GM23248 (cell line): Measurements from ENCODE around the gene SCMH1. TPM values are rescaled to one million over a fixed set of nuclear protein-coding genes. Genes with fewer than 3 reads are reported as not detected.

ENCODE experiments used
- DNase-seq: peaks from one replicate; pipeline ENCODE4 v3.0.0-alpha.2; 2015
- H2AFZ ChIP-seq: fragments of 200-600 bp; sonication (generic); 2 replicates; pipeline ENCODE4 v1.6.1; 2016; ENCODE audit warnings: antibody characterized with exemption
- H3F3A ChIP-seq: fragments of 200-600 bp; sonication (generic); 2 replicates; pipeline ENCODE4 v1.6.1; 2016; ENCODE audit warnings: mild to moderate bottlenecking, antibody characterized with exemption, mixed run types; ENCODE audit not compliant: insufficient read depth
- H3K27ac ChIP-seq: fragments of 200-600 bp; sonication (generic); 2 replicates; pipeline ENCODE4 v1.5.1; 2016; ENCODE audit warnings: mild to moderate bottlenecking
- H3K27me3 ChIP-seq: fragments of 200-600 bp; sonication (generic); replicated peaks from 2 replicates; pipeline ENCODE4 v1.6.1; 2016; ENCODE audit warnings: mild to moderate bottlenecking; ENCODE audit not compliant: insufficient read depth
- H3K36me3 ChIP-seq: fragments of 200-600 bp; sonication (generic); 2 replicates; pipeline ENCODE4 v1.6.1; 2016; ENCODE audit warnings: low read depth, mild to moderate bottlenecking
- H3K4me1 ChIP-seq: fragments of 200-600 bp; sonication (generic); 2 replicates; pipeline ENCODE4 v1.6.1; 2016; ENCODE audit warnings: mild to moderate bottlenecking; ENCODE audit not compliant: insufficient read depth
- H3K4me2 ChIP-seq: fragments of 200-600 bp; sonication (generic); one replicate; pipeline ENCODE4 v1.6.1; 2016; ENCODE audit warnings: mild to moderate bottlenecking; ENCODE audit not compliant: unreplicated experiment
- H3K4me3 ChIP-seq: fragments of 200-600 bp; sonication (generic); 2 replicates; pipeline ENCODE4 v1.5.1; 2016; ENCODE audit warnings: mild to moderate bottlenecking
- H3K79me2 ChIP-seq: fragments of 200-600 bp; sonication (generic); 2 replicates; pipeline ENCODE4 v1.6.1; 2016; ENCODE audit warnings: mild to moderate bottlenecking; ENCODE audit not compliant: insufficient read depth
- H3K9ac ChIP-seq: fragments of 200-600 bp; sonication (generic); 2 replicates; pipeline ENCODE4 v1.6.1; 2016; ENCODE audit warnings: mild to moderate bottlenecking
- H3K9me2 ChIP-seq: fragments of 200-600 bp; sonication (generic); 2 replicates; pipeline ENCODE4 v1.6.1; 2016; ENCODE audit warnings: mixed run types, mild to moderate bottlenecking, moderate library complexity; ENCODE audit not compliant: insufficient read depth
- H3K9me3 ChIP-seq: fragments of 200-600 bp; sonication (generic); one replicate; pipeline ENCODE4 v1.6.1; 2017; ENCODE audit warnings: low read depth
- H4K20me1 ChIP-seq: fragments of 200-600 bp; sonication (generic); 2 replicates; pipeline ENCODE4 v1.6.0; 2016; ENCODE audit not compliant: insufficient read depth
- EZH2 ChIP-seq: fragments of 200-600 bp; sonication (generic); IDR thresholded peaks from 2 replicates; pipeline ENCODE4 v1.6.1; 2018; ENCODE audit warnings: antibody characterized with exemption, mild to moderate bottlenecking; ENCODE audit not compliant: insufficient read depth, poor library complexity, severe bottlenecking
- EZH2phosphoT487 ChIP-seq: fragments of 200-600 bp; sonication (generic); IDR thresholded peaks from 2 replicates; pipeline ENCODE4 v1.6.1; 2018; ENCODE audit warnings: antibody characterized with exemption, moderate library complexity, mild to moderate bottlenecking, low read depth; ENCODE audit not compliant: insufficient read depth
- WGBS, 2 experiments: methylation state at CpG; one replicate each; pipeline ENCODE4 v1.1.6; 2015 to 2017; ENCODE audit warnings: low lambda C conversion rate in 2 of 2, low coverage in 1 of 2; ENCODE audit errors: missing lambda C conversion rate in 2 of 2; 5-methylcytosine and 5-hydroxymethylcytosine counted together
- in situ Hi-C: fragments of 300-500 bp; cut with MboI; formaldehyde crosslinking; loops from 2 replicates; pipeline ENCODE4 v1.15.0; 2020
- polyA plus RNA-seq: library from polyadenylated mRNA; unstranded; fragments of >200 nt; fragmentation: Nextera tagmentation; extraction: Ambion mirVana; gene quantifications from 2 replicates; pipeline ENCODE4 v1.2.1, GENCODE V29; 2016
- total RNA-seq: library from RNA; depleted of rRNA; stranded (reverse); fragments of >200 nt; shearing (Covaris generic); gene quantifications from 2 replicates; pipeline ENCODE4 v1.2.3, GENCODE V29; 2014

SCMH1 gene
- total and polyA plus RNA-seq, 2 experiments from 2014 or later: 10.8 to 16.6 TPM

DNA sequence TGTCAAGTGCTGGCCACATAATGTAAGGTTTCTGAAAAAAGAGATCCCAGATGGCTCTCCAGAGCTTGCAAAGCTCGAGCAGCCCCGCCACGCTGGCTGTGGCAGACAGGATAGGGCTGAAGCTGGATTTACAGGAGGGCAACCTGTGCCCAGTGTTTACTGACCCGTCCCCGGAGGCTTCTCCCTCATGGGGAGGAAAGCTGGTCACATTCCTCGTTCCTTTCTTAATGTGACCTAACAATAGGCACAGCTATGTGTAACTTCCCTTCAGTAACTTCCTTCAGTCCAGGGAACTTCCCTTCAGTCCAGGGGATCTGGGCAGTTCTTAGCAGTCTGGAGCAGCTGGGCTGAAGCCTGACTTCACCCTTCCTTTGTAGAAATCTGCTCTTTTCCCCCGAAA lies 228.3 kb downstream of the SCMH1 start:
- in situ Hi-C loops: no loop called here
- H4K20me1 ChIP-seq: no peaks in the 10 kb centered on the region
- H3K9me3 ChIP-seq: no peaks in the 10 kb centered on the region
- H3F3A ChIP-seq: no peaks in the 10 kb centered on the region
- WGBS, 2 experiments: 82 to 84% methylated on average over 7 of the region's 7 CpGs
- H3K27me3 ChIP-seq: no peaks in the 10 kb centered on the region
- peaks cover 31% of the 10 kb centered on the region for H3K36me3 ChIP-seq
- no peak overlapping the region for H3K4me3 ChIP-seq
- no peak overlapping the region for H3K4me2 ChIP-seq
- H3K27ac ChIP-seq: no peak overlapping the region
- H3K9ac ChIP-seq: no peak overlapping the region
- no peaks in the 10 kb centered on the region for H3K4me1 ChIP-seq
- no peaks in the 10 kb centered on the region for H3K9me2 ChIP-seq
- H3K79me2 ChIP-seq: no peaks in the 10 kb centered on the region
- no peak for TF ChIP-seq EZH2
- no peak for TF ChIP-seq EZH2phosphoT487
- no peak overlapping the region for H2AFZ ChIP-seq
- DNase-seq: no peak

DNA sequence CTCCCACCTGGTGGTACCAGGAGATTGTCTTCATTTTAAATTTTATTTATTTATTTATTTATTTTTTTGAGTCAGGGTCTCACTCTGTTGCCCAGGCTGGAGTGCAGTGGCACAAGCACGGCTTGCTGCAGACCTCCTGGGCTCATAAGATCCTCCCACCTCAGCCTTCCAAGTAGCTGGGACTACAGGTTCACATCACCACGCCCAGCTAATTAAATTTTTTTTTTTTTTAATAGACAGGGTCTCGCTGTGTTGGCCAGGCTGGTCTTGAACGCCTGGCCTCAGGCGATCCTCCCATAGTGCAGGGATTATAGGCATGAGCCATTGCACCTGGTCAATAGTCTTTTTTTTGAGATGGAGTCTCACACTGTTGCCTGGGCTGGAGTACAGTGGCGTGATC lies 229.1 kb downstream of the SCMH1 start:
- Histone ChIP-seq H3K79me2 (no peaks in the 10 kb centered on the region), H3K9ac (no peak overlapping the region), H3F3A (no peaks in the 10 kb centered on the region), H4K20me1 (no peaks in the 10 kb centered on the region), H3K4me1 (no peaks in the 10 kb centered on the region), H3K9me2 (no peaks in the 10 kb centered on the region), H3K27ac (no peak overlapping the region), H3K27me3 (no peaks in the 10 kb centered on the region), H3K36me3 (peaks cover 34% of the 10 kb centered on the region), H3K9me3 (no peaks in the 10 kb centered on the region), H2AFZ (no peak overlapping the region), H3K4me2 (no peak overlapping the region), H3K4me3 (no peak overlapping the region)
- no peak for DNase-seq
- in situ Hi-C loops: no loop called here
- WGBS, 2 experiments: 92 to 94% methylated on average over 6 of the region's 6 CpGs
- TF ChIP-seq EZH2phosphoT487: no peak
- no peak for TF ChIP-seq EZH2

DNA sequence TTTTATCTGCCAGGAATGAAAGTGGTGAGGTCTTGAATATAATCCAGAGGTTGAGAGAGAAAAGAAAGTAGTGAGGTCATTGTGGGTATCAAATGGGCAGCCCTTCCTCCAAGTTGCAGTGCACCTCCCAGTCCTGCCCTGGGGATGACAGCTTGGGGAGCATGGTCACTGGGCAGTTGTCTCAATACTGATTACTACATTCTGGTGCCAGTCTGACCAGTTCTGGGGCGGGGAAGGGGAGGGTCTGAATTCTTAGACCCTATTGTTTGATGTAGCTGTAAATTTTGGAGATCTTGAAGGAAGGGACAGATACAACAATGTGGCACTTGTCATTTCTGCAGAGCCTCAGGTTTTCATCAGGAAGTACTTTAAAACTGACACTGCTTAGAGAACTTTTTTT lies 231.8 kb downstream of the SCMH1 start:
- no peaks in the 10 kb centered on the region for H3K4me1 ChIP-seq
- H3K9me2 ChIP-seq: no peaks in the 10 kb centered on the region
- peaks cover 43% of the 10 kb centered on the region for H3K36me3 ChIP-seq
- no peak overlapping the region for H3K4me3 ChIP-seq
- TF ChIP-seq EZH2phosphoT487 (no peak), EZH2 (no peak)
- H3K79me2 ChIP-seq: no peaks in the 10 kb centered on the region
- no peak overlapping the region for H2AFZ ChIP-seq
- in situ Hi-C loops: no loop called here
- no peaks in the 10 kb centered on the region for H3K27me3 ChIP-seq
- no peaks in the 10 kb centered on the region for H3K9me3 ChIP-seq
- H3K9ac ChIP-seq: no peak overlapping the region
- no peaks in the 10 kb centered on the region for H4K20me1 ChIP-seq
- 94 to 100% methylated on average over 1 of the region's 1 CpG for WGBS, 2 experiments
- H3K27ac ChIP-seq: no peak overlapping the region
- H3K4me2 ChIP-seq: no peak overlapping the region
- H3F3A ChIP-seq: no peaks in the 10 kb centered on the region; the same call in 1 of the 2 replicates
- DNase-seq: no peak

DNA sequence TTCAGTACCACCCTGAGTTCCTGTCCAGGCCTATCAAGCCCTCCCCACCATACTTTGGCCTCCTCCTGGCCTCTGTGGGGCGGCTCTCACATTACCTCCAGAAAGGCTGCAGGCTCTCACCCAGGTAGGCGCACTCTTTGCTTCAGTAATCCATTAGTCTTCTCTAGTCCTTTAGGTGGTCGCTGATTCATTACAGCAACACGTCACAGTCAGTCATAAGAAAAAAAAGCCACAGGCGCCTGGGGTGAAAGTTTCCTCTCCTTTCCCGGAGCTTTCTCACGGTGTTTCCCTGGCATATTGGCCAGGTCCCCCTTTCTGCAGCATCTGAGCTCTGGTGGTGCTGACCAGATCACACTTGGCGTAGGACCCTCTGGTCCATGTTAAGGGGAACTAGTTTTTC lies 232.6 kb downstream of the SCMH1 start:
- H4K20me1 ChIP-seq: no peaks in the 10 kb centered on the region
- TF ChIP-seq EZH2 (no peak), EZH2phosphoT487 (no peak)
- no peak overlapping the region for H3K27ac ChIP-seq
- H3K4me1 ChIP-seq: no peaks in the 10 kb centered on the region
- no peaks in the 10 kb centered on the region for H3K79me2 ChIP-seq
- no peaks in the 10 kb centered on the region for H3K9me3 ChIP-seq
- no peak overlapping the region for H3K9ac ChIP-seq
- H2AFZ ChIP-seq: no peak overlapping the region
- no peak overlapping the region for H3K4me3 ChIP-seq
- no peak overlapping the region for H3K4me2 ChIP-seq
- WGBS, 2 experiments: 92 to 93% methylated on average over 8 of the region's 8 CpGs
- in situ Hi-C loops: no loop called here
- H3K27me3 ChIP-seq: no peaks in the 10 kb centered on the region
- H3K9me2 ChIP-seq: no peaks in the 10 kb centered on the region
- H3F3A ChIP-seq: peaks cover 2% of the 10 kb centered on the region; the same call in 1 of the 2 replicates
- no peak for DNase-seq
- H3K36me3 ChIP-seq: peaks cover 43% of the 10 kb centered on the region
